GM23338 (cell line): ENCODE measurements around the gene GSTM2. TPM values are rescaled to one million over a fixed set of nuclear protein-coding genes. Genes with fewer than 3 reads are reported as not detected.

Experiments used
- ATAC-seq: fragments of 200-7000 bp; cut with Tn5 transposase; 3 replicates; pipeline ENCODE4 v1.9.1; 2020
- DNase-seq: peaks from one replicate; pipeline ENCODE4 v3.0.0-alpha.2; 2015; ENCODE audit warnings: low spot score
- H2AFZ ChIP-seq: fragments of 200-600 bp; sonication (generic); 2 replicates; pipeline ENCODE4 v1.8.0; 2016; ENCODE audit warnings: antibody characterized with exemption, mild to moderate bottlenecking, moderate library complexity
- H3F3A ChIP-seq: fragments of 200-600 bp; sonication (generic); replicated peaks from 2 replicates; pipeline ENCODE4 v1.8.0; 2017; ENCODE audit warnings: antibody characterized with exemption, mixed run types, low read depth
- H3K27ac ChIP-seq: fragments of 200-600 bp; sonication (generic); 2 replicates; pipeline ENCODE4 v1.6.1; 2016; ENCODE audit warnings: low read depth
- H3K27me3 ChIP-seq: fragments of 200-600 bp; sonication (generic); 2 replicates; pipeline ENCODE4 v1.8.0; 2016; ENCODE audit warnings: mild to moderate bottlenecking, mixed run types, moderate library complexity; ENCODE audit not compliant: insufficient read depth
- H3K36me3 ChIP-seq: fragments of 200-600 bp; sonication (generic); 2 replicates; pipeline ENCODE4 v1.8.0; 2016; ENCODE audit warnings: mild to moderate bottlenecking; ENCODE audit not compliant: insufficient read depth
- H3K4me1 ChIP-seq: fragments of 200-600 bp; sonication (generic); 2 replicates; pipeline ENCODE4 v1.8.0; 2016; ENCODE audit warnings: mild to moderate bottlenecking, moderate library complexity; ENCODE audit not compliant: insufficient read depth
- H3K4me2 ChIP-seq: fragments of 200-600 bp; sonication (generic); 2 replicates; pipeline ENCODE4 v1.7.1; 2017; ENCODE audit warnings: mixed run types
- H3K4me3 ChIP-seq: fragments of 200-600 bp; sonication (generic); 2 replicates; pipeline ENCODE4 v1.6.1; 2016; ENCODE audit warnings: mixed run types
- H3K79me2 ChIP-seq: fragments of 200-600 bp; sonication (generic); replicated peaks from 2 replicates; pipeline ENCODE4 v1.8.0; 2017; ENCODE audit warnings: mild to moderate bottlenecking; ENCODE audit not compliant: insufficient read depth
- H3K9me2 ChIP-seq: fragments of 200-600 bp; sonication (generic); 2 replicates; pipeline ENCODE4 v1.8.0; 2017; ENCODE audit not compliant: insufficient read depth
- H4K20me1 ChIP-seq: fragments of 200-600 bp; sonication (generic); replicated peaks from 2 replicates; pipeline ENCODE4 v1.8.0; 2017; ENCODE audit warnings: mild to moderate bottlenecking; ENCODE audit not compliant: insufficient read depth
- H3K27ac Mint-ChIP-seq: 2 replicates; pipeline ENCODE4 v1.8.0; 2020; ENCODE audit warnings: inconsistent platforms, mild to moderate bottlenecking, moderate library complexity, mixed read lengths
- H3K27me3 Mint-ChIP-seq: 3 replicates; pipeline ENCODE4 v1.8.0; 2022; ENCODE audit warnings: low read depth, mild to moderate bottlenecking, moderate library complexity, mixed read lengths, inconsistent platforms; ENCODE audit not compliant: insufficient read depth, poor library complexity
- H3K36me3 Mint-ChIP-seq: 3 replicates; pipeline ENCODE4 v1.8.0; 2021; ENCODE audit warnings: low read depth, mild to moderate bottlenecking, inconsistent platforms, moderate library complexity, mixed read lengths
- H3K4me1 Mint-ChIP-seq: 3 replicates; pipeline ENCODE4 v1.8.0; 2020; ENCODE audit warnings: mild to moderate bottlenecking, inconsistent platforms, mixed read lengths
- H3K4me3 Mint-ChIP-seq: 3 replicates; pipeline ENCODE4 v1.8.0; 2021; ENCODE audit warnings: moderate library complexity, mild to moderate bottlenecking, inconsistent platforms, mixed read lengths
- H3K9me3 Mint-ChIP-seq: 3 replicates; pipeline ENCODE4 v1.8.0; 2020; ENCODE audit warnings: moderate library complexity, mild to moderate bottlenecking, inconsistent platforms, mixed read lengths
- CREB1 ChIP-seq: fragments of 250-450 bp; sonication (Bioruptor Pico); IDR thresholded peaks from 2 replicates; pipeline ENCODE4 v1.5.0; 2020; ENCODE audit warnings: low read depth, mild to moderate bottlenecking, moderate library complexity
- CTCF ChIP-seq, 2 experiments: fragments of 200-600 bp in 1 of 2; sonication (generic) in 1 of 2; conservative IDR thresholded peaks; 2 replicates each; pipeline versions ENCODE4 v1.5.1 to v1.6.1; 2016 to 2017; ENCODE audit warnings: antibody characterized with exemption in 2 of 2, low read depth in 2 of 2, mild to moderate bottlenecking in 2 of 2, moderate library complexity in 1 of 2
- ETS1 ChIP-seq: IDR thresholded peaks from 2 replicates; pipeline ENCODE4 v1.6.1; 2016; ENCODE audit warnings: antibody characterized with exemption
- EZH2phosphoT487 ChIP-seq: fragments of 200-600 bp; sonication (generic); IDR thresholded peaks from one replicate; pipeline ENCODE4 v1.8.1; 2018; ENCODE audit warnings: antibody characterized with exemption; ENCODE audit not compliant: unreplicated experiment
- JUNB ChIP-seq: IDR thresholded peaks from one replicate; pipeline ENCODE4 v1.6.1; 2016; ENCODE audit warnings: antibody characterized with exemption; ENCODE audit not compliant: unreplicated experiment
- NANOG ChIP-seq: IDR thresholded peaks from 2 replicates; pipeline ENCODE4 v1.6.1; 2016; ENCODE audit warnings: antibody characterized with exemption, borderline replicate concordance
- POLR2AphosphoS5 ChIP-seq: IDR thresholded peaks from 2 replicates; pipeline ENCODE4 v1.6.1; 2016; ENCODE audit warnings: antibody characterized with exemption, low read depth
- REST ChIP-seq: IDR thresholded peaks from one replicate; pipeline ENCODE4 v1.6.1; 2018; ENCODE audit warnings: antibody characterized with exemption; ENCODE audit not compliant: unreplicated experiment
- ZNF331 ChIP-seq: fragments of 250-450 bp; sonication (Bioruptor Pico); IDR thresholded peaks from 2 replicates; pipeline ENCODE4 v1.5.0; 2020; ENCODE audit warnings: low read depth, mild to moderate bottlenecking, moderate library complexity
- ZNF462 ChIP-seq: fragments of 250-450 bp; sonication (Bioruptor Pico); IDR thresholded peaks from 2 replicates; pipeline ENCODE4 v1.5.0; 2020; ENCODE audit warnings: mild to moderate bottlenecking, moderate library complexity
- polyA plus RNA-seq: library from polyadenylated mRNA; unstranded; fragments of >200 nt; fragmentation: Nextera tagmentation; extraction: Ambion mirVana; gene quantifications from 2 replicates; pipeline ENCODE4 v1.2.1, GENCODE V29; 2016
- total RNA-seq: library from RNA; depleted of rRNA; stranded (reverse); fragments of >200 nt; shearing (Covaris generic); gene quantifications from 2 replicates; pipeline ENCODE4 v1.2.3, GENCODE V29; 2014

The GSTM2 gene
- total and polyA plus RNA-seq, 2 experiments from 2014 or later: 8.9 to 16.0 TPM

- H3K4me3 ChIP-seq: no peak overlapping the region
- no peak overlapping the region for H2AFZ ChIP-seq
- H3K4me2 ChIP-seq: no peak overlapping the region
- no peak for TF ChIP-seq NANOG
- TF ChIP-seq JUNB: no peak
- TF ChIP-seq POLR2AphosphoS5: no peak
- no peak for TF ChIP-seq ETS1
- no peak for TF ChIP-seq EZH2phosphoT487
- TF ChIP-seq CTCF (conservative IDR thresholded peaks at IDR 0.05; ENCODE audit: low read depth in 2 of 2): no peak
- no peak for TF ChIP-seq CREB1
- no peak for TF ChIP-seq ZNF462 (CRISPR knock-in tag)
- TF ChIP-seq REST: no peak
- no peak for TF ChIP-seq ZNF331 (CRISPR knock-in tag)
- DNase-seq (no peak), ATAC-seq (no peak)
- H3K27me3 ChIP-seq: no peaks in the 10 kb centered on the region
- no peaks in the 10 kb centered on the region for H3K9me2 ChIP-seq
- no peaks in the 10 kb centered on the region for H3K79me2 ChIP-seq
- H3F3A ChIP-seq: 0 out of 2 replicates have a peak, but pooled peaks cover under 1% of the 10 kb centered on the region
- Mint-ChIP-seq H3K4me1 (peaks cover 30% of the 10 kb centered on the region), H3K4me3 (no peak overlapping the region; the same call in 2 of the 3 replicates), H3K27ac (no peak overlapping the region), H3K9me3 (no peaks in the 10 kb centered on the region), H3K36me3 (peaks cover 27% of the 10 kb centered on the region), H3K27me3 (peaks cover 6% of the 10 kb centered on the region)
- no peaks in the 10 kb centered on the region for H4K20me1 ChIP-seq
- H3K36me3 ChIP-seq: peaks cover 4% of the 10 kb centered on the region; the same call in 1 of the 2 replicates
- H3K4me1 ChIP-seq: peaks cover 10% of the 10 kb centered on the region
- no peak overlapping the region for H3K27ac ChIP-seq
These were observed 36.0 kb upstream of the GSTM2 start for GRCh38 chr1:109631513-109632505.
